ENCODE results near the gene PDE4D. TPM values are rescaled to one million over a fixed set of nuclear protein-coding genes. Genes with fewer than 3 reads are reported as not detected.

Gene PDE4D
- total and polyA plus RNA-seq, 2 donors (not counting 3 experiments of a cell fraction or from before 2014, with no cell fraction given): 34.5 to 51.2 TPM

DNA sequence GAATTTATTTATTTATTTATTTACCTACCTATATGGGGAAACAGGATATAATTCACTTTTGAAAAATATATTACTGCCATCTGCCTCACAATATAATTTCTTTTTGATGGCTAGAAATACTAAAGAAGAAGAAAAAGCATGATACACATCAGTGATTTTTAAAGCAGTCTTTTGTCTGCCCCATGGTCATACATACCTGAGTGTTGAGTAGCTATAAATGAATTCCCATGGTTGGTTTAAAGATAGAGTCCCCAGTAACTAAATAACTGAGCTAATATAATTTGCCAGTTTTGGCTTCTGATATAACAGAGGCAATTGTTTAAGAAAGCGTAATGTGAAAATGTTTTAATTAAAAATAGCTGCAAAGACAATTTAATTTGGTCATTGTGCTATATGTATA, 447.8 kb downstream of the PDE4D start:
- Histone ChIP-seq H3K4me3 (replicated peaks in 1 of 3; ENCODE audit: insufficient read depth in 1 of 3, low read depth in 1 of 3, low read length in 3 of 3) (no peak overlapping the region), H3K79me2 (ENCODE audit: control insufficient read depth, insufficient read depth, low read length) (no peaks in the 10 kb centered on the region), H4K20me1 (replicated peaks; ENCODE audit: control insufficient read depth, extremely low read depth, insufficient read depth, low read length) (no peaks in the 10 kb centered on the region), H3K9ac (replicated peaks; ENCODE audit: extremely low read depth, insufficient read depth, low read length) (no peak overlapping the region), H3K4me1 (ENCODE audit: control insufficient read depth, extremely low read depth, insufficient read depth, low read length) (no peaks in the 10 kb centered on the region), H3K36me3 (ENCODE audit: control insufficient read depth in 2 of 2, extremely low read depth in 1 of 2, insufficient read depth in 2 of 2, low read length in 2 of 2) (no peaks in the 10 kb centered on the region), H3K4me2 (ENCODE audit: insufficient read depth, low read length) (no peak overlapping the region), H3K9me3 (replicated peaks; ENCODE audit: control insufficient read depth, insufficient read depth, low read length) (no peaks in the 10 kb centered on the region), H3K9me1 (replicated peaks; ENCODE audit: control insufficient read depth, extremely low read depth, insufficient read depth, low read length) (no peaks in the 10 kb centered on the region), H3K27me3 (ENCODE audit: control insufficient read depth in 2 of 2, insufficient read depth in 2 of 2, low read length in 2 of 2) (no peaks in the 10 kb centered on the region), H3K27ac (ENCODE audit: insufficient read depth, low read depth, low read length) (no peak overlapping the region), H2AFZ (ENCODE audit: low read depth, low read length) (no peak overlapping the region)
- no TSS peak for BruUV-seq (replicated peaks)
- FAIRE-seq (no peak), DNase-seq (ENCODE audit: low read depth, low spot score) (no peak)
- intact Hi-C loops (cut with micrococcal nuclease) (no loop called here), dilution Hi-C loops (cut with MboI; ENCODE audit: extremely low pct_ligation_motif_present, low sequenced_read_pairs) (no loop called here)
- POLR2A ChIA-PET: no interaction called here
- TF ChIP-seq POLR2AphosphoS5 (IDR thresholded peaks at IDR 0.05; ENCODE audit: insufficient read depth, low read depth, low read length) (no peak), JUN (IDR thresholded peaks at IDR 0.05; ENCODE audit: borderline replicate concordance, insufficient read depth, insufficient read length, low read depth) (no peak), FOS (IDR thresholded peaks at IDR 0.05; ENCODE audit: borderline replicate concordance, insufficient read depth, low read length) (no peak), EZH2 (IDR thresholded peaks at IDR 0.05; ENCODE audit: borderline replicate concordance, low read depth, low read length, severe bottlenecking) (no peak), GATA2 (IDR thresholded peaks at IDR 0.05; ENCODE audit: insufficient read depth, insufficient read length, low read depth, low read length) (no peak), POLR2A (IDR thresholded peaks at IDR 0.05; ENCODE audit: low read depth, low read length) (no peak)
- TF ChIP-seq, protein P1, sequence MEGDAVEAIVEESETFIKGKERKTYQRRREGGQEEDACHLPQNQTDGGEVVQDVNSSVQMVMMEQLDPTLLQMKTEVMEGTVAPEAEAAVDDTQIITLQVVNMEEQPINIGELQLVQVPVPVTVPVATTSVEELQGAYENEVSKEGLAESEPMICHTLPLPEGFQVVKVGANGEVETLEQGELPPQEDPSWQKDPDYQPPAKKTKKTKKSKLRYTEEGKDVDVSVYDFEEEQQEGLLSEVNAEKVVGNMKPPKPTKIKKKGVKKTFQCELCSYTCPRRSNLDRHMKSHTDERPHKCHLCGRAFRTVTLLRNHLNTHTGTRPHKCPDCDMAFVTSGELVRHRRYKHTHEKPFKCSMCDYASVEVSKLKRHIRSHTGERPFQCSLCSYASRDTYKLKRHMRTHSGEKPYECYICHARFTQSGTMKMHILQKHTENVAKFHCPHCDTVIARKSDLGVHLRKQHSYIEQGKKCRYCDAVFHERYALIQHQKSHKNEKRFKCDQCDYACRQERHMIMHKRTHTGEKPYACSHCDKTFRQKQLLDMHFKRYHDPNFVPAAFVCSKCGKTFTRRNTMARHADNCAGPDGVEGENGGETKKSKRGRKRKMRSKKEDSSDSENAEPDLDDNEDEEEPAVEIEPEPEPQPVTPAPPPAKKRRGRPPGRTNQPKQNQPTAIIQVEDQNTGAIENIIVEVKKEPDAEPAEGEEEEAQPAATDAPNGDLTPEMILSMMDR (IDR thresholded peaks at IDR 0.05; ENCODE audit: extremely low read depth in 1 of 2, insufficient read depth in 1 of 2, low read depth in 1 of 2, low read length in 2 of 2): no peak
- TF ChIP-seq, protein P2, sequence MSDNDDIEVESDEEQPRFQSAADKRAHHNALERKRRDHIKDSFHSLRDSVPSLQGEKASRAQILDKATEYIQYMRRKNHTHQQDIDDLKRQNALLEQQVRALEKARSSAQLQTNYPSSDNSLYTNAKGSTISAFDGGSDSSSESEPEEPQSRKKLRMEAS (IDR thresholded peaks at IDR 0.05; ENCODE audit: insufficient read depth, insufficient read length): no peak
- CTCF ChIA-PET: no interaction called here

Data from endothelial cell of umbilical vein (primary cell).